ENCODE measurements around the gene PI4KB. TPM values are rescaled to one million over a fixed set of nuclear protein-coding genes. Genes with fewer than 3 reads are reported as not detected.

Gene PI4KB
- total RNA-seq, 1 experiment from 2014 or later: 44.3 TPM

- Histone ChIP-seq H3K4me2 (peak within 1 kb of the TSS; percentile 34; the same call in 1 of the 2 replicates), H2AFZ (no peak within 1 kb of the TSS), H3K9me3 (ENCODE audit: insufficient read depth, low read depth) (no peaks in the 10 kb centered on the region), H3K4me3 (no peak within 1 kb of the TSS), H3K9me2 (ENCODE audit: insufficient read depth) (no peaks in the 10 kb centered on the region), H3F3A (ENCODE audit: insufficient read depth, low read depth) (peaks cover 5% of the 10 kb centered on the region; the same call in 1 of the 2 replicates), H3K36me3 (ENCODE audit: low read depth) (no peaks in the 10 kb centered on the region), H3K79me2 (ENCODE audit: low read depth) (no peaks in the 10 kb centered on the region), H3K4me1 (replicated peaks; ENCODE audit: insufficient read depth) (no peaks in the 10 kb centered on the region; the same call in 1 of the 2 replicates), H4K20me1 (ENCODE audit: insufficient read depth) (no peaks in the 10 kb centered on the region), H3K27ac (no peak within 1 kb of the TSS), H3K27me3 (ENCODE audit: insufficient read depth, low read depth) (no peaks in the 10 kb centered on the region)
- intact Hi-C loops (cut with micrococcal nuclease; ENCODE audit: unreplicated experiment): no loop called here
- DNase-seq: peak in 1 of 2 experiments; percentile 62
- no peak for TF ChIP-seq EZH2 (IDR thresholded peaks at IDR 0.05; ENCODE audit: low read depth)
- no peak for TF ChIP-seq CTCF (conservative IDR thresholded peaks at IDR 0.05)
- ChIA-PET POLR2A (ENCODE audit: unreplicated experiment) (interaction anchor here (0.6 to 0.8 kb wide), 4 partner anchors 160 to 427 kb away, joined by 3 to 4 read pairs (median 3); no protein-coding TSS in a partner anchor), CTCF (no interaction called here)
- BruUV-seq (replicated peaks): TSS peak; percentile 62
These were observed 45.1 kb upstream of the PI4KB start, which contains the start of gene SELENBP1 for GRCh38 chr1:151372058-151372934. SELENBP1 (minus strand) TSS chr1:151372705; CDS start chr1:151372641, 64 bp downstream.

- H3K4me3 ChIP-seq: no peak overlapping the region
- CTCF ChIA-PET: no interaction called here
- no peak for TF ChIP-seq CTCF (conservative IDR thresholded peaks at IDR 0.05)
- no peak for TF ChIP-seq EZH2 (IDR thresholded peaks at IDR 0.05; ENCODE audit: low read depth)
- intact Hi-C loops (cut with micrococcal nuclease; ENCODE audit: unreplicated experiment): no loop called here
- DNase-seq: peak in 1 of 2 experiments; percentile 32
- H3F3A ChIP-seq (ENCODE audit: insufficient read depth, low read depth): peaks cover 5% of the 10 kb centered on the region; the same call in 1 of the 2 replicates
- H3K79me2 ChIP-seq (ENCODE audit: low read depth): no peaks in the 10 kb centered on the region
- no peaks in the 10 kb centered on the region for H4K20me1 ChIP-seq (ENCODE audit: insufficient read depth)
- H3K27ac ChIP-seq: no peak overlapping the region
- no peaks in the 10 kb centered on the region for H3K36me3 ChIP-seq (ENCODE audit: low read depth)
- POLR2A ChIA-PET (ENCODE audit: unreplicated experiment): interaction anchor here (0.6 kb wide), 1 partner anchor 307 kb away, joined by 3 read pairs; no protein-coding TSS in a partner anchor
- BruUV-seq (replicated peaks): no TSS peak
- H3K9me2 ChIP-seq (ENCODE audit: insufficient read depth): no peaks in the 10 kb centered on the region
- no peaks in the 10 kb centered on the region for H3K9me3 ChIP-seq (ENCODE audit: insufficient read depth, low read depth)
- H2AFZ ChIP-seq: no peak overlapping the region
- H3K4me2 ChIP-seq: peak overlapping the region; percentile 34; the same call in 1 of the 2 replicates
- no peaks in the 10 kb centered on the region; the same call in 1 of the 2 replicates for H3K4me1 ChIP-seq (replicated peaks; ENCODE audit: insufficient read depth)
- H3K27me3 ChIP-seq (ENCODE audit: insufficient read depth, low read depth): no peaks in the 10 kb centered on the region
These were observed 44.3 kb upstream of the PI4KB start for GRCh38 chr1:151371370-151372057.

GRCh38 chr1:151370211-151370911 lies 43.1 kb upstream of the PI4KB start:
- no peaks in the 10 kb centered on the region for H3K79me2 ChIP-seq (ENCODE audit: low read depth)
- H3K27ac ChIP-seq: no peak overlapping the region
- no peaks in the 10 kb centered on the region for H4K20me1 ChIP-seq (ENCODE audit: insufficient read depth)
- no peaks in the 10 kb centered on the region for H3K36me3 ChIP-seq (ENCODE audit: low read depth)
- H3K9me3 ChIP-seq (ENCODE audit: insufficient read depth, low read depth): no peaks in the 10 kb centered on the region
- H3F3A ChIP-seq (ENCODE audit: insufficient read depth, low read depth): peaks cover 5% of the 10 kb centered on the region; the same call in 1 of the 2 replicates
- no peak overlapping the region for H3K4me3 ChIP-seq
- CTCF ChIA-PET: interaction anchor here (0.5 kb wide), 1 partner anchor 13 kb away, joined by 3 read pairs; no protein-coding TSS in a partner anchor
- BruUV-seq (replicated peaks): no TSS peak
- intact Hi-C loops (cut with micrococcal nuclease; ENCODE audit: unreplicated experiment): no loop called here
- H3K9me2 ChIP-seq (ENCODE audit: insufficient read depth): no peaks in the 10 kb centered on the region
- H3K4me1 ChIP-seq (replicated peaks; ENCODE audit: insufficient read depth): no peaks in the 10 kb centered on the region; the same call in 1 of the 2 replicates
- no peak overlapping the region; the same call in 1 of the 2 replicates for H2AFZ ChIP-seq
- DNase-seq: no peak
- no peak overlapping the region for H3K4me2 ChIP-seq
- POLR2A ChIA-PET (ENCODE audit: unreplicated experiment): interaction anchor here (0.5 to 0.6 kb wide), 2 partner anchors 308 to 628 kb away, joined by 3 read pairs; no protein-coding TSS in a partner anchor
- no peaks in the 10 kb centered on the region for H3K27me3 ChIP-seq (ENCODE audit: insufficient read depth, low read depth)
- TF ChIP-seq CTCF (conservative IDR thresholded peaks at IDR 0.05) (no peak), EZH2 (IDR thresholded peaks at IDR 0.05; ENCODE audit: low read depth) (no peak)

All from PC-9 (cell line).